IMR-90 (cell line): ENCODE data around the gene COPZ2. TPM values are rescaled to one million over a fixed set of nuclear protein-coding genes. Genes with fewer than 3 reads are reported as not detected.

ENCODE experiments used
- ATAC-seq: fragments of 200-7000 bp; cut with Tn5 transposase; 2 replicates; pipeline ENCODE4 v1.9.1; 2020; ENCODE audit warnings: low read depth, mild to moderate bottlenecking, moderate library complexity
- BruUV-seq: library from RNA; stranded (reverse); fragments of 400-500 nt; replicated peaks from 2 replicates; lab custom pipeline; 2021; lab: Mats Ljungman, UMichigan
- CTCF ChIA-PET: fragments of 300-600 bp; formaldehyde crosslinking; extraction: SDS; loops from one replicate; lab custom pipeline; 2021; ENCODE audit warnings: antibody characterized with exemption; lab: Yijun Ruan, JAX
- POLR2A ChIA-PET: fragments of 300-600 bp; sonication (Branson Sonifier 250); formaldehyde crosslinking; loops from one replicate; lab custom pipeline; 2022; ENCODE audit warnings: antibody characterized with exemption; ENCODE audit not compliant: unreplicated experiment; lab: Charles Lee
- DNase-seq: peaks from one replicate; pipeline ENCODE4 v3.0.0; 2013
- H2AFZ ChIP-seq: replicated peaks from 2 replicates; pipeline ENCODE3; 2013; ENCODE audit warnings: low read length, mild to moderate bottlenecking; ENCODE audit not compliant: poor library complexity
- H2AK5ac ChIP-seq: 2 replicates; pipeline ENCODE4 v1.6.1; 2013; ENCODE audit warnings: low read depth, low read length, inconsistent platforms
- H2AK9ac ChIP-seq: replicated peaks from 2 replicates; pipeline ENCODE3; 2013; ENCODE audit warnings: mild to moderate bottlenecking, low read depth, low read length, moderate library complexity; ENCODE audit not compliant: poor library complexity
- H2BK120ac ChIP-seq: 2 replicates; pipeline ENCODE4 v1.6.1; 2013; ENCODE audit warnings: low read depth, low read length, inconsistent platforms
- H2BK15ac ChIP-seq: 3 replicates; pipeline ENCODE4 v1.6.1; 2013; ENCODE audit warnings: low read depth, low read length, inconsistent platforms
- H2BK20ac ChIP-seq: 2 replicates; pipeline ENCODE4 v1.6.1; 2013; ENCODE audit warnings: low read depth, mild to moderate bottlenecking, inconsistent platforms, low read length, moderate library complexity
- H2BK5ac ChIP-seq: 2 replicates; pipeline ENCODE4 v1.6.1; 2013; ENCODE audit warnings: mild to moderate bottlenecking, low read depth, low read length, inconsistent platforms; ENCODE audit not compliant: poor library complexity, severe bottlenecking
- H3K14ac ChIP-seq: replicated peaks from 2 replicates; pipeline ENCODE4 v1.6.1; 2013; ENCODE audit warnings: low read depth, low read length, inconsistent platforms
- H3K18ac ChIP-seq: 2 replicates; pipeline ENCODE4 v1.6.1; 2013; ENCODE audit warnings: low read depth, low read length, control low read depth
- H3K23ac ChIP-seq: 2 replicates; pipeline ENCODE4 v1.6.1; 2013; ENCODE audit warnings: low read depth, low read length, inconsistent platforms
- H3K27ac ChIP-seq: 2 replicates; pipeline ENCODE4 v1.5.1; 2013; ENCODE audit warnings: mild to moderate bottlenecking, control low read depth, low read length; ENCODE audit not compliant: insufficient read depth
- H3K27me3 ChIP-seq: 2 replicates; pipeline ENCODE4 v1.6.1; 2013; ENCODE audit warnings: low read length; ENCODE audit not compliant: control insufficient read depth, insufficient read depth
- H3K36me3 ChIP-seq: 2 replicates; pipeline ENCODE4 v1.6.1; 2013; ENCODE audit warnings: low read length, mixed read lengths; ENCODE audit not compliant: control insufficient read depth, insufficient read depth
- H3K4ac ChIP-seq: 2 replicates; pipeline ENCODE4 v1.6.1; 2013; ENCODE audit warnings: low read depth, low read length, inconsistent platforms
- H3K4me1 ChIP-seq: 2 replicates; pipeline ENCODE4 v1.6.1; 2013; ENCODE audit warnings: low read length, mixed read lengths; ENCODE audit not compliant: control insufficient read depth, insufficient read depth
- H3K4me2 ChIP-seq: 2 replicates; pipeline ENCODE4 v1.6.1; 2013; ENCODE audit warnings: low read depth, mild to moderate bottlenecking, control low read depth, low read length, moderate library complexity
- H3K4me3 ChIP-seq: 2 replicates; pipeline ENCODE4 v1.5.1; 2013; ENCODE audit warnings: low read depth, mild to moderate bottlenecking, control low read depth, low read length, moderate library complexity; ENCODE audit not compliant: insufficient read depth
- H3K56ac ChIP-seq: 2 replicates; pipeline ENCODE4 v1.6.1; 2013; ENCODE audit warnings: low read length, inconsistent platforms; ENCODE audit not compliant: insufficient read depth; ENCODE audit errors: extremely low read depth
- H3K79me1 ChIP-seq, 2 experiments: 2 replicates each; pipeline ENCODE4 v1.6.1; 2013; ENCODE audit warnings: low read length in 2 of 2, inconsistent platforms in 1 of 2, low read depth in 1 of 2
- H3K9ac ChIP-seq: 2 replicates; pipeline ENCODE4 v1.6.1; 2013; ENCODE audit warnings: low read depth, low read length, control low read depth
- H3K9me1 ChIP-seq: 2 replicates; pipeline ENCODE4 v1.6.1; 2013; ENCODE audit warnings: low read length, inconsistent platforms; ENCODE audit not compliant: insufficient read depth
- H3K9me3 ChIP-seq: 2 replicates; pipeline ENCODE4 v1.6.1; 2013; ENCODE audit warnings: low read length; ENCODE audit not compliant: control insufficient read depth, insufficient read depth
- H4K20me1 ChIP-seq: 2 replicates; pipeline ENCODE4 v1.6.1; 2013; ENCODE audit warnings: low read length, inconsistent platforms; ENCODE audit not compliant: insufficient read depth
- H4K5ac ChIP-seq: 2 replicates; pipeline ENCODE4 v1.6.1; 2013; ENCODE audit warnings: mild to moderate bottlenecking, low read depth, low read length, control low read depth
- H4K8ac ChIP-seq, 2 experiments: 2 replicates each; pipeline ENCODE4 v1.6.1; 2013; ENCODE audit warnings: low read depth in 2 of 2, low read length in 2 of 2, control low read depth in 1 of 2, inconsistent platforms in 1 of 2
- H4K91ac ChIP-seq: 2 replicates; pipeline ENCODE4 v1.6.1; 2013; ENCODE audit warnings: low read depth, low read length, inconsistent platforms; ENCODE audit not compliant: insufficient read depth
- WGBS, 2 experiments: methylation state at CpG; one replicate each; pipeline versions ENCODE4 v1.1.5 to v1.1.7; 2013; ENCODE audit warnings: missing lambda C conversion rate in 2 of 2; ENCODE audit not compliant: insufficient read length in 1 of 2; ENCODE audit errors: extremely low coverage in 2 of 2; 5-methylcytosine and 5-hydroxymethylcytosine counted together
- dilution Hi-C: fragments of 300-500 bp; cut with HindIII; formaldehyde crosslinking; loops from one replicate; pipeline ENCODE4 v1.14.3; 2018; ENCODE audit warnings: low sequenced_read_pairs; ENCODE audit not compliant: unreplicated experiment
- in situ Hi-C: fragments of 300-500 bp; cut with MboI; formaldehyde crosslinking; loops from 3 replicates; pipeline ENCODE4 v1.14.3; 2019; ENCODE audit warnings: low sequenced_read_pairs, inconsistent platforms, mixed read lengths
- intact Hi-C: fragments of 100-400 bp; cut with micrococcal nuclease; formaldehyde crosslinking; loops from 2 replicates; pipeline ENCODE4 v1.10.0; 2022
- polyA plus RNA-seq, 3 experiments: library from polyadenylated mRNA; depleted of rRNA; stranded (reverse); fragments of >200 nt; gene quantifications; 2 replicates each; pipeline ENCODE4 v1.2.3, GENCODE V29; 2012; ENCODE audit warnings: low replicate concordance in 1 of 3
- total RNA-seq: library from RNA; depleted of rRNA; stranded (reverse); fragments of >200 nt; gene quantifications from 2 replicates; pipeline ENCODE4 v1.2.3, GENCODE V29; 2012
- TF ChIP-seq, protein P1 (sequence below): conservative IDR thresholded peaks from 2 replicates; pipeline ENCODE4 v1.5.1; 2012; ENCODE audit warnings: mild to moderate bottlenecking, low read depth, low read length, improper control_type of control experiment

The COPZ2 gene
- total and polyA plus RNA-seq, 2 of the 4 experiments (the other 2 are of a cell fraction): 41.0 to 86.1 TPM

DNA sequence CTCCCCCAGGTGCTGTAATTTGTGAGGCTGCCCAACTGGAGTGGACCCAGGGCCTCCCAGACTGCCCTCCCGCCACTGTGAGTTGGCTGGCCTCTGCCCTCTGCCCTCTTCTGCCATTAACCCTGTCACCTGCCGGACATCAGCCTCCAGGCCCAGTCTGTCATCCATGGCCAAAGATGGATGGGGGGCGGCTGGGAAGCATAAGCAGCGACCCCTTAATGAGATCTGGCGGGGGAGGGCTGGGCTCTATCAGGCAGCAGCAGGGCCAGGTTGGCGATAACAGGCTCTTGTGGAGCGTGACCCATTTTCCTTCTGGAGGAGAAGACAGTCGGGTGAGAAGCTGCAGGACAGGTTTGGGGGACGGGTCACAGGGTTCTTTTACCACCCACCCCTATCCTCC lies 41.4 kb downstream of the COPZ2 start:
- H3K79me1 ChIP-seq: no peaks in the 10 kb centered on the region
- no peak overlapping the region for H3K14ac ChIP-seq
- no peak overlapping the region for H2BK20ac ChIP-seq
- 47% methylated on average over 3 of the region's 9 CpGs; no CpG with 5 or more reads in 1 of the 2 experiments for WGBS, 2 experiments
- no peaks in the 10 kb centered on the region for H4K20me1 ChIP-seq
- no peak overlapping the region for H3K27ac ChIP-seq
- H2AK9ac ChIP-seq: peak overlapping the region; percentile 72
- no peak overlapping the region for H3K56ac ChIP-seq
- H2BK120ac ChIP-seq: no peak overlapping the region
- peaks cover 6% of the 10 kb centered on the region; the same call in 1 of the 2 replicates for H3K27me3 ChIP-seq
- TF ChIP-seq, protein P1, sequence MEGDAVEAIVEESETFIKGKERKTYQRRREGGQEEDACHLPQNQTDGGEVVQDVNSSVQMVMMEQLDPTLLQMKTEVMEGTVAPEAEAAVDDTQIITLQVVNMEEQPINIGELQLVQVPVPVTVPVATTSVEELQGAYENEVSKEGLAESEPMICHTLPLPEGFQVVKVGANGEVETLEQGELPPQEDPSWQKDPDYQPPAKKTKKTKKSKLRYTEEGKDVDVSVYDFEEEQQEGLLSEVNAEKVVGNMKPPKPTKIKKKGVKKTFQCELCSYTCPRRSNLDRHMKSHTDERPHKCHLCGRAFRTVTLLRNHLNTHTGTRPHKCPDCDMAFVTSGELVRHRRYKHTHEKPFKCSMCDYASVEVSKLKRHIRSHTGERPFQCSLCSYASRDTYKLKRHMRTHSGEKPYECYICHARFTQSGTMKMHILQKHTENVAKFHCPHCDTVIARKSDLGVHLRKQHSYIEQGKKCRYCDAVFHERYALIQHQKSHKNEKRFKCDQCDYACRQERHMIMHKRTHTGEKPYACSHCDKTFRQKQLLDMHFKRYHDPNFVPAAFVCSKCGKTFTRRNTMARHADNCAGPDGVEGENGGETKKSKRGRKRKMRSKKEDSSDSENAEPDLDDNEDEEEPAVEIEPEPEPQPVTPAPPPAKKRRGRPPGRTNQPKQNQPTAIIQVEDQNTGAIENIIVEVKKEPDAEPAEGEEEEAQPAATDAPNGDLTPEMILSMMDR: no peak
- no peaks in the 10 kb centered on the region; the same call in 1 of the 2 replicates for H3K4me1 ChIP-seq
- no peak overlapping the region for H4K5ac ChIP-seq
- dilution Hi-C loops: no loop called here
- no peak for ATAC-seq
- H2BK15ac ChIP-seq: no peak overlapping the region
- no peak overlapping the region for H3K23ac ChIP-seq
- in situ Hi-C loops: no loop called here
- no peak overlapping the region for H2BK5ac ChIP-seq
- no peak overlapping the region for H4K91ac ChIP-seq
- H3K4ac ChIP-seq: no peak overlapping the region
- POLR2A ChIA-PET: no interaction called here
- no peak overlapping the region for H2AK5ac ChIP-seq
- CTCF ChIA-PET: no interaction called here
- intact Hi-C loops: no loop called here
- H4K8ac ChIP-seq: no peak overlapping the region
- no peak for DNase-seq
- H2AFZ ChIP-seq: peak overlapping the region; percentile 32
- H3K36me3 ChIP-seq: no peaks in the 10 kb centered on the region
- no peaks in the 10 kb centered on the region for H3K9me1 ChIP-seq
- H3K18ac ChIP-seq: no peak overlapping the region
- no peak overlapping the region for H3K9ac ChIP-seq
- H3K9me3 ChIP-seq: no peaks in the 10 kb centered on the region
- no peak overlapping the region for H3K4me3 ChIP-seq
- BruUV-seq: no TSS peak
- H3K4me2 ChIP-seq: no peak overlapping the region
